T-helper 2 cell treated with Interferon-gamma antibody and Interleukin-4, amounts not matched to agents 5 μg/mL and 100 μg/mL, for 36 hours (primary cell): Measurements from ENCODE around the gene CFAP74.
"Not testable (repeated sequence)": the region's sequence is repeated elsewhere in the genome, so short reads cannot be mapped to it uniquely, and the experiment has no call there.

Experiments used
- DNase-seq: peaks from one replicate; pipeline ENCODE4 v3.0.0; 2021; ENCODE audit warnings: low spot score
- H3K27ac Mint-ChIP-seq: one replicate; pipeline ENCODE4 v1.8.0; 2021; ENCODE audit warnings: mild to moderate bottlenecking, mixed read lengths
- H3K27me3 Mint-ChIP-seq: one replicate; pipeline ENCODE4 v1.8.0; 2021; ENCODE audit warnings: low read depth, mixed read lengths
- H3K36me3 Mint-ChIP-seq: one replicate; pipeline ENCODE4 v1.8.0; 2021; ENCODE audit warnings: low read depth, mixed read lengths
- H3K4me1 Mint-ChIP-seq: one replicate; pipeline ENCODE4 v1.8.0; 2021; ENCODE audit warnings: low read depth, mixed read lengths
- H3K4me3 Mint-ChIP-seq: one replicate; pipeline ENCODE4 v1.8.0; 2022; ENCODE audit warnings: mild to moderate bottlenecking, moderate library complexity, mixed read lengths
- H3K9me3 Mint-ChIP-seq: one replicate; pipeline ENCODE4 v1.8.0; 2021; ENCODE audit warnings: mixed read lengths

The CFAP74 gene

DNA sequence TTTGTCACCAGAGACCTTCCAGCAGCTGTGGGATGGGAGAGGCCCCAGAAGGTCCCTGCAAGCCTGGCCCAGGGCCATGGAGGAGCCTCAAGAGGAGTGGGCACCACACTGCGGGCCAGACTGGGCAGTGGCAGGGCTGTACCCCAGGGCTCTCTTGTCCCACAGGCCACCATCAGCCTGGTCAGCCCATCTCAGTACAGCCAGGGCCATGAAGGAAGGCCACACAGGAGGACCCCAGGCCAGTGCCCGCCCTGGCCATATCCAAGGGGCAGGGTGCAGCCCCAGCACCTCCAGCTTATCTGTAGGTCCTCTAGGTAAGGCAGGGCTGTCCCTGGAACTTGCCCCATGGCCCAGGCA, 109.6 kb downstream of the CFAP74 start:
- H3K27ac Mint-ChIP-seq, result peak overlapping the region; percentile 45
- DNase-seq, result no peak
- H3K27me3 Mint-ChIP-seq, result no peaks in the 10 kb centered on the region
- peaks cover 2% of the 10 kb centered on the region for H3K36me3 Mint-ChIP-seq
- H3K4me3 Mint-ChIP-seq, result no peak overlapping the region
- H3K4me1 Mint-ChIP-seq, result peaks cover 17% of the 10 kb centered on the region
- no peaks in the 10 kb centered on the region for H3K9me3 Mint-ChIP-seq

GRCh38 chr1:1893291-1893985, 110.1 kb downstream of the CFAP74 start:
- Mint-ChIP-seq H3K36me3 (peaks cover 6% of the 10 kb centered on the region), H3K27ac (peak overlapping the region; percentile 41), H3K27me3 (no peaks in the 10 kb centered on the region), H3K9me3 (no peaks in the 10 kb centered on the region), H3K4me1 (peaks cover 21% of the 10 kb centered on the region), H3K4me3 (peak overlapping the region; percentile 29)
- DNase-seq, result no peak

GRCh38 chr1:1892763-1893120, 110.8 kb downstream of the CFAP74 start:
- Mint-ChIP-seq H3K9me3 (no peaks in the 10 kb centered on the region), H3K4me1 (peaks cover 25% of the 10 kb centered on the region), H3K27me3 (no peaks in the 10 kb centered on the region)

DNA sequence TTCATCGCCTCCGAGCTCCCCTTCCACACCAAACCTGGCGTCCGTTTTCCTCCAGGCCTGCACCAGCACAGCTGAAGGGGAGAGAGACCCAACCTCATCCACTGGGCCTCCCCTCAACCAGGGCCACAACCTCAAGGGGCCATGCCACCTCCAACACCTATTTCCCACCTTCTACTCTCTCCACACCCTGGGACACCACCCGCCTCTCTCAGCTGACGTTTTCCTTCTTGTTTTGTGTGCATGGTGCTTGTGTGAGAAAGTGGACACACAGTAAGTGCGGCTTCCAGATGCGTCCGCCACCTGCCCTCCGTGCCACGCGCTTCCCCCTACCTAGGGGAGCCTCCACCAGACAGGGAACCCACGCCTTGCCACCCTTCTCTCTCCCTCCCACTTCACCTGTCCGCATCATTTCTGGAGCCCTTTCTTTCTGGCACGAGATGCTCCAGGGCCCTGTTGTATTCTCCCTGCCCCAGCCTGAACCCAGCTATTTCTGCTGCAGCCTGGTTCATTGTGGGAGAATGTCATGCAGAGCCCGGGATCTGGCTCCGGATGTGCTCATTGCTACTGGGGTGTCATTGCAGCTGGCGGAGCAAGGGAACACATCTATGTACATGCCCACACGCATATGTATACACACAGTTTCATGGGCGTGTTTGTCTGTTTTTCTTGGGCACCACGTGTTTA, 111.4 kb downstream of the CFAP74 start:
- DNase-seq, result no peak
- H3K27me3 Mint-ChIP-seq, result no peaks in the 10 kb centered on the region
- H3K4me1 Mint-ChIP-seq, result peaks cover 26% of the 10 kb centered on the region
- peak overlapping the region; percentile 88 for H3K4me3 Mint-ChIP-seq
- no peaks in the 10 kb centered on the region for H3K9me3 Mint-ChIP-seq
- H3K27ac Mint-ChIP-seq, result peak overlapping the region; percentile 90
- H3K36me3 Mint-ChIP-seq, result peaks cover 11% of the 10 kb centered on the region

More at GRCh38 chr1:1892763-1893120, 110.8 kb downstream of the CFAP74 start:
- peak overlapping the region; percentile 88 for H3K4me3 Mint-ChIP-seq
- H3K27ac Mint-ChIP-seq, result peak overlapping the region; percentile 90
- no peak for DNase-seq
- H3K36me3 Mint-ChIP-seq, result peaks cover 10% of the 10 kb centered on the region

DNA sequence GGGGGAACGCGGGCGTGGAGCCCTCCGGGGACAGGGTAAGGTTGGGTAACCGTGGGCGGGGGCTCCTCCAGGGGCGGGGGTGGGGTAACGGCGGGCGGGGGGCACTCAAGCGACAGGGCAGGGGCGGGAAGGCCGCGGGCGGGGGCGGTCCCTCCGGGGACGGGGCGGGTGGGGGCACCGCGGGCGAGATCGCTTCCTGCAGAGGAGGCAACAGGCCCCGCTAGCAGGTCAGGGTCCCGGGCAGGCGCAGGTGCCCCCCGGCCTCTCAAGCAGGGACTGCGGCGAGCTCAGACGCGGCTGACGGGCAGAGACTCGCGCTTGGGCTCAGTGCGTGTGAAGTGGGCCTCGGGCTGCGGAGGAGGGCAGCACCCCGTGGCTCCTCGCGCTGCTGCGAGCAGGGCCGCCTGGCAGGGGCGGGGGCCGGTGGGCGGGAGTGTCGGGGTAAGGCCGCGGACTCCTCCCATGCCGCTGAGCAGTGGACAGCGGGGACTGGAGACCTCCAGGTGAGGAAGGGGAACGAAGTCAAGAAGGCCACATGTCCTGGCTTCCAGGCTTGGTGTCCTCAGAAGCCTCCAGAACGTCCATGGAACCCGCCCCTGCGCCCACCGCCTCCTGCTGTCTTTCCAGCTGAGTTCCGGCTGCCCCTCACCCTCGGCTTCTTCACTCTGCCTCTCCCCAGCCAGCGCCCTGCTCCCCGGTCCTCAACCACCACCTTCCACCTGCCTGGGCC, 112.1 kb downstream of the CFAP74 start:
- Mint-ChIP-seq H3K9me3 (no peaks in the 10 kb centered on the region), H3K27ac (peak overlapping the region; percentile 90), H3K4me3 (peak overlapping the region; percentile 88), H3K36me3 (peaks cover 13% of the 10 kb centered on the region), H3K27me3 (no peaks in the 10 kb centered on the region), H3K4me1 (peaks cover 30% of the 10 kb centered on the region)
- peak; percentile 47 for DNase-seq

GRCh38 chr1:1890506-1891348, 112.9 kb downstream of the CFAP74 start, which contains the start of gene GNB1:
Gene GNB1 (minus strand): TSS chr1:1891087. CDS start chr1:1825453, 65,634 bp downstream.
- peaks cover 33% of the 10 kb centered on the region for H3K4me1 Mint-ChIP-seq

DNA sequence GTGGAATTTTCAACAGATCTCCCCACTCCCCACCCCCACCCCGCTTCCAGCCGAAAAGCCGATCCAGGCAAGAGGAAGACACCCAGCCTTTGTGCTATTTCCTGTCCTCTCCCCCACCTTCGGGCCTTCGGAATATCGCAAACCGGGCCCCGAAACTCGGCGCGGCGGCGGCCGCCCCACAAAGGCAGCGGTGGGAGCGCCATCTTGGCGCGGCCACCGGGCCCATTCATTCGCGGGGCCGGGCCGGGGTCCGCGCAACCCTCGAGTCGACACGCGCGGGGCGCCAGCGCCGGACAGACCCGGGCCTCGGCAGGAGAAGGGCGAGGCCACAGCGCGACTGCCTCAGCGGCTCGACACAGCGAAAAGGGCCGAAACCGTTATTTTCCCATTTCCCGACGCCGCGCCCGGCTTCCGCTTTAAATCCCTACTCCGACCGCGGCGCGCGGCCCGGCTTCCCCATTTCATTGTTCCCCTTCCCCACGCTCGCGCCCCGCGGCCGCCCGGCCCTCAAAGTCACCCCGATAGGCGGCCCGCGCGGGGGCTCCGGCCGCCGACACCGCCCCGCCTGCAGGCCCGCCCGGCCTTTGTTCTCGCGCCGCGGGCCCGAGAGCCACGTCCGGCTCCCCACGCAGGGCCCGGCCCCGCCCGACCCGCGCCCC, 113.6 kb downstream of the CFAP74 start:
- no peaks in the 10 kb centered on the region for H3K27me3 Mint-ChIP-seq
- no peaks in the 10 kb centered on the region for H3K9me3 Mint-ChIP-seq
- H3K27ac Mint-ChIP-seq, result peak overlapping the region; percentile 82
- peaks cover 31% of the 10 kb centered on the region for H3K4me1 Mint-ChIP-seq
- peak; percentile 49 for DNase-seq
- peak overlapping the region; percentile 88 for H3K4me3 Mint-ChIP-seq
- H3K36me3 Mint-ChIP-seq, result peaks cover 15% of the 10 kb centered on the region

More at GRCh38 chr1:1890506-1891348, 112.9 kb downstream of the CFAP74 start, which contains the start of gene GNB1:
- no peaks in the 10 kb centered on the region for H3K9me3 Mint-ChIP-seq
- no peaks in the 10 kb centered on the region for H3K27me3 Mint-ChIP-seq
- H3K4me3 Mint-ChIP-seq, result peak within 1 kb of the TSS; percentile 88
- H3K36me3 Mint-ChIP-seq, result peaks cover 15% of the 10 kb centered on the region
- H3K27ac Mint-ChIP-seq, result peak within 1 kb of the TSS; percentile 90
- peak; percentile 89 for DNase-seq

DNA sequence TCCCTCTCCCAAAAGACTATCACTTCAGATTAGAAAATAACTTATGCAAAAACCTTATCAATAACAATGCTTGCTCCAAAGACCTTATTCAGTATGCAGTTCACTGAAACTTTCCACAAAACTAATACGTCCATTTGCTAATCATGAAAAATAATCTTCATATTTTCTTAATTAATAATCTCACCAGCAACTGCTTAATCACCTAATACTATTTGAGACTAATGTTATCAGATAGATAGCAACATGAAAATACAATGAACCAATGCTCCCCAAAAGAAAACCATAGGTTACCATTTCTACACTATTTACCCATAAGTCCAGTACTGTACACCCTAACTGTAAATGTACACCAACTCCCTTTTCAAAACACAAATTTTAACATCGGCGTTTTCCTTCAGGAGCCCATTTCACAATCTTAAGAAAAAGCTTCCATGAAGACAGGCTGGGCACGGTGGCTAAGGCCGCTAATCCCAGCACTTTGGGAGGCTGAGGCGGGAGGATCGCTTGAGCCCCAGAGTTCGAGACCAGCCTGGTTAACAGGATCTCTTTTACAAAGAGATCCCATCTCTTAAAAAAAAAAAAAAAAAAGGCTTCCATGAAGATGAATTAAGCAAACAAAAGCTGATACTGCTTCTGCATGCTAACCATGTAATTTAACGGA, 114.4 kb downstream of the CFAP74 start:
- DNase-seq, result no peak
- Mint-ChIP-seq H3K9me3 (no peaks in the 10 kb centered on the region), H3K36me3 (peaks cover 15% of the 10 kb centered on the region), H3K27me3 (no peaks in the 10 kb centered on the region), H3K27ac (peak overlapping the region; percentile 82), H3K4me1 (peaks cover 26% of the 10 kb centered on the region), H3K4me3 (peak overlapping the region; percentile 88)

GRCh38 chr1:1883890-1884289, 119.7 kb downstream of the CFAP74 start:
- not testable (repeated sequence) for H3K4me3 Mint-ChIP-seq, H3K27ac Mint-ChIP-seq, H3K27me3 Mint-ChIP-seq, DNase-seq, H3K9me3 Mint-ChIP-seq
- Mint-ChIP-seq H3K36me3 (peaks cover 29% of the 10 kb centered on the region), H3K4me1 (peaks cover 26% of the 10 kb centered on the region)

GRCh38 chr1:1883092-1883873, 120.3 kb downstream of the CFAP74 start:
- Mint-ChIP-seq H3K27me3 (no peaks in the 10 kb centered on the region), H3K36me3 (peaks cover 32% of the 10 kb centered on the region), H3K9me3 (no peaks in the 10 kb centered on the region), H3K4me3 (no peak overlapping the region), H3K4me1 (peaks cover 28% of the 10 kb centered on the region), H3K27ac (no peak overlapping the region)
- no peak for DNase-seq

DNA sequence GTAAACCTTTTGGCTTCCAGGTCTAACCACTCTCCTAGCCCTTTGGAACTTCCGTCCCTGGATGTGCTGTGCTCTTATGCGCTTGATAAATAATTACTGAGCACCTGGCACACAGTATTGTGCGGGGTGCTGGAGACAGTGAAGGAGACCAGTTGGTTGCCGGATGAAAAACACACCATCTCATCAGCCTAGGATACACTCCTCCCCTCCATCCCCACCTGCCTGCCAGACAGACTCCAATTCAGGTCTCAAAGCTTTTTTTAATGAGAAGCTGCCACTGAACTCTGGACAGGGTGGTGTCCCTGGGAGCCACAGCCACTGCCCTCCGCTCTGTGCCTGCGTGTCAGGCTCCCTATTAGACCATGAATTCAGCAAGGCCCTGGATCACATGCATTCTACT, 121.9 kb downstream of the CFAP74 start:
- DNase-seq, result no peak
- no peaks in the 10 kb centered on the region for H3K9me3 Mint-ChIP-seq
- peaks cover 26% of the 10 kb centered on the region for H3K4me1 Mint-ChIP-seq
- H3K36me3 Mint-ChIP-seq, result peaks cover 30% of the 10 kb centered on the region
- no peaks in the 10 kb centered on the region for H3K27me3 Mint-ChIP-seq
- no peak overlapping the region for H3K4me3 Mint-ChIP-seq
- H3K27ac Mint-ChIP-seq, result no peak overlapping the region

GRCh38 chr1:1880617-1881312, 122.8 kb downstream of the CFAP74 start:
- H3K36me3 Mint-ChIP-seq, result peaks cover 33% of the 10 kb centered on the region

More at GRCh38 chr1:1880617-1881312, 122.8 kb downstream of the CFAP74 start:
- no peak for DNase-seq
- Mint-ChIP-seq H3K27me3 (no peaks in the 10 kb centered on the region), H3K9me3 (no peaks in the 10 kb centered on the region), H3K27ac (peak overlapping the region; percentile 12), H3K4me3 (no peak overlapping the region), H3K4me1 (peaks cover 31% of the 10 kb centered on the region)
